Measurements from ENCODE around the gene GTF2A1L.
A peak's percentile ranks its signal among the peaks of the same experiment; 100 is the strongest.
"Not testable (repeated sequence)": the region's sequence is repeated elsewhere in the genome, so short reads cannot be mapped to it uniquely, and the experiment has no call there.

GTF2A1L gene, protein sequence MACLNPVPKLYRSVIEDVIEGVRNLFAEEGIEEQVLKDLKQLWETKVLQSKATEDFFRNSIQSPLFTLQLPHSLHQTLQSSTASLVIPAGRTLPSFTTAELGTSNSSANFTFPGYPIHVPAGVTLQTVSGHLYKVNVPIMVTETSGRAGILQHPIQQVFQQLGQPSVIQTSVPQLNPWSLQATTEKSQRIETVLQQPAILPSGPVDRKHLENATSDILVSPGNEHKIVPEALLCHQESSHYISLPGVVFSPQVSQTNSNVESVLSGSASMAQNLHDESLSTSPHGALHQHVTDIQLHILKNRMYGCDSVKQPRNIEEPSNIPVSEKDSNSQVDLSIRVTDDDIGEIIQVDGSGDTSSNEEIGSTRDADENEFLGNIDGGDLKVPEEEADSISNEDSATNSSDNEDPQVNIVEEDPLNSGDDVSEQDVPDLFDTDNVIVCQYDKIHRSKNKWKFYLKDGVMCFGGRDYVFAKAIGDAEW

GRCh38 chr2:48617618-48618017 lies at the start of gene GTF2A1L:
GTF2A1L (plus strand) TSS chr2:48617856; CDS start chr2:48617875, 19 bp downstream.
- no peak for DNase-seq (ENCODE audit: low read depth)

GRCh38 chr2:48568547-48568946 lies 49.1 kb upstream of the GTF2A1L start:
- no peak for DNase-seq (ENCODE audit: low read depth)

GRCh38 chr2:48569433-48569832 lies 48.2 kb upstream of the GTF2A1L start:
- no peak for DNase-seq (ENCODE audit: low read depth)

DNA sequence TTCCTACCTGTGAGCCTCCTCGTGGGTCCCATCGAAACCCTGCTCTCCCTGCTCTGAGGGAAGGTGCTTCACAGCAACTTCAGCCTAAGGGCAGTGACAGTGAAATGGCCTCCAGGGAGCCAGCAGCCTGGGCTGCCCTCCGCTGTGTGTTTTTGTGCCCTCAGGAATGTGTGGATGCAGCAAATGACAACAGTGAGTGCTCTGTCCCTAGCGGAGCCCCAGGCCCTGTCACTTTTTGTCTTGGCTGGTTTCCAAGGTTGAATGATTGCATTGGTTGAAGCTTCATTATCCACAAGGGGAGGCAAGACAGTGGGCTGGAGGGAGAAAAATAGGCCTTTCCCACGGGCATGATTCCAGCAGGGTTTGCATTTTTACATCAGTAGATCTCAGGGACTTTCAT lies 44.8 kb upstream of the GTF2A1L start:
- DNase-seq (ENCODE audit: low read depth): no peak

GRCh38 chr2:48574353-48575287 lies 43.0 kb upstream of the GTF2A1L start:
- DNase-seq (ENCODE audit: low read depth): no peak

DNA sequence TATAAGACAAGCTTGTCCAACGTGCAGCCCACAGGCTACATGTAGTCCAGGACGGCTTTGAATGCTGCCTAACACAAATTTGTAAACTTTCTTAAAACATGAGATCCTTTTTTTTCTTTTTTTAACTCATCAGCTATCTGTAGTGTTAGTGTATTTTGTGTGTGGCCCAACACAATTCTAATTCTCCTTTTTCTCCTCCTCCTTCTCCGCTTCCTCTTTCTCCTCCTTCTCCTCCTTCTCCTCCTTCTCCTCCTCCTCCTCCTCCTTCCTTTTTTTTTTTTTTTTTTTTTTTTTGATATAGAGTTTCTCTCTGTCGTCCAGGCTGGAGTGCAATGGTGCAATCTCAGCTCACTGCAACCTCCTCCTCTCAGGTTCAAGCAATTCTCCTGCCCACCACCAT lies 39.3 kb upstream of the GTF2A1L start:
- DNase-seq (ENCODE audit: low read depth): no peak

- no peak for DNase-seq (ENCODE audit: low read depth)
These were observed 33.7 kb upstream of the GTF2A1L start for GRCh38 chr2:48583961-48584360.

- DNase-seq (ENCODE audit: low read depth): no peak
These were observed 33.1 kb upstream of the GTF2A1L start for GRCh38 chr2:48584551-48584950.

DNA sequence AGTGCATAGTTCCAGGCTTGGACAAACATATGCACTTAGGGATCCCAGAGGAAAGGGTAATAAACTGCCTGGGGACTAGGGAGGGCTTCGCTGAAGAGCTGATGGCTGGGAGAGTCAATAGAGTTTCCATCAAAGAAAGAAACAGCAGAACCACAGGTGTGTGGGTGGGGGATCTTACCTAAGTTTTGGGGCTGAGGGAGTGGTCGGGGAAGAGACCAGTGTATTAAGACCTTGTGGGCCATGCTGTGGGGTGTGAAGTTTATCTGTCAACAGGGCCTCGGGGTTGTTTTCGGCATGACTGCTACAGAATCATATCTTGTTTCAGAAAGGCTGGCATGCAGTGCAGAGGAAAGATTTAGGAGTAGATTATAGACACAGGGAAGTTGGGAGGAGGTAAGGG lies 31.2 kb upstream of the GTF2A1L start:
- no peak for DNase-seq (ENCODE audit: low read depth)

- no peak for DNase-seq (ENCODE audit: low read depth)
These were observed 30.1 kb upstream of the GTF2A1L start for GRCh38 chr2:48587560-48587959.

DNA sequence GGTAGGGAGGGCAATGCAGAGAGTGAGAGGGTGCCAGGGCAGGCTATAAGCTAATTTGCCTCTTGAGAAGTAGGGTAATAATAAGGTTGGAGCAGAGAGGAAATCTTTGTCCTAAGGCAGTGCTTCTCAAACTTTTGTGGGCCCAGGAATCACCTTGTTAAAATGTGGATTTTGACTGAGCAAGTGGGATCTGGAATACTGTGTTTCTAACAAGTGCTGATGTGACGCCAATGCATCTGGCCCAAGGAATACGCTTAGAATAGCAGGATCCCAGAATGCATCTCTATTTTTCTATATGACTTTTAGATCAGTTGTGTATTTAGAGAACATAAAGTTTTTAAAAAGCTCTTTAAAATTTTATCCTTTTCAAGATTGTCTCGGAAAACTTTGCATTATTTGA lies 29.7 kb upstream of the GTF2A1L start:
- DNase-seq (ENCODE audit: low read depth): no peak

DNA sequence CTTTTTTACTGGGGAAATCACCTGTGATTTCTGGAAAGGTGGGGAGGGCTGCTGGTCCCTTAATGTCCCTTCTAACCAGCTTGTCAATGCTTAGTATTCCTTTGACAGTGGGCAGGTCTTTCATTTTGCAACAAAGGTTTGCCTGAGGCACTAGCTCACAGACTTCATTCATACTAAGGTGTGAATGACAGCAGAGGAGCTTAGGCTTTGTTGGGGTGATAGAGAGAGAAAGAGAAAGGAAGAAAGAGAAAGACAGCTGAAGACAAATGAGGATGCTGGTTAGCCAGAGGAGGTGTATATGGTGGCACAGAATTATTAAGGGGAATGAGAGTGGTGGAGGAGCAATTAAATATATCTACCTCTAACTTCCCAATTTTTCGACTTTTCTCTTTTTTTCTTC lies 28.9 kb upstream of the GTF2A1L start:
- no peak for DNase-seq (ENCODE audit: low read depth)

GRCh38 chr2:48589170-48589767 lies 28.4 kb upstream of the GTF2A1L start:
- peak; percentile 58 for DNase-seq (ENCODE audit: low read depth)

DNA sequence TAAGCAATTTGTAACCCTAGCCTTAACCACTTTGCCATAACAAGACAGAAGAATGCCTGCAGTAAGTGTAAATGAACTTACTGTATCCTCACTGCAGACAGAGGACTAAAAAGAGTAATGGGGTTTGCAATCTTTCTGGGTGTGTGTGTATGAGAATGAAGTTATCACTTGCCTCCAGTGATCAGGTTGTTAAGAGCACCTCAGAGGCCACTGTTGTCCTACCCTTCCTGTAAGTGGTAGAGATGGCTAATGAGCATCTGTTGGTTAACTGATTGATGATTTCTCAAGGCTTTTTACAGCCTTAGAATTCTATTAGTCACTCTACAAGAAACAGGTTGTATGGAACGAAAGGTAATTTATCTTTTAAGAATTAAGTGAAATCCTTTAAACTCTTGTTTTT lies 27.6 kb upstream of the GTF2A1L start:
- no peak for DNase-seq (ENCODE audit: low read depth)

- DNase-seq (ENCODE audit: low read depth): no peak
These were observed 25.6 kb upstream of the GTF2A1L start for GRCh38 chr2:48592067-48592466.

GRCh38 chr2:48596751-48597150 lies 20.9 kb upstream of the GTF2A1L start:
- DNase-seq (ENCODE audit: low read depth): not testable (repeated sequence)

- DNase-seq (ENCODE audit: low read depth): no peak
These were observed 20.2 kb upstream of the GTF2A1L start for GRCh38 chr2:48597492-48597891.

DNA sequence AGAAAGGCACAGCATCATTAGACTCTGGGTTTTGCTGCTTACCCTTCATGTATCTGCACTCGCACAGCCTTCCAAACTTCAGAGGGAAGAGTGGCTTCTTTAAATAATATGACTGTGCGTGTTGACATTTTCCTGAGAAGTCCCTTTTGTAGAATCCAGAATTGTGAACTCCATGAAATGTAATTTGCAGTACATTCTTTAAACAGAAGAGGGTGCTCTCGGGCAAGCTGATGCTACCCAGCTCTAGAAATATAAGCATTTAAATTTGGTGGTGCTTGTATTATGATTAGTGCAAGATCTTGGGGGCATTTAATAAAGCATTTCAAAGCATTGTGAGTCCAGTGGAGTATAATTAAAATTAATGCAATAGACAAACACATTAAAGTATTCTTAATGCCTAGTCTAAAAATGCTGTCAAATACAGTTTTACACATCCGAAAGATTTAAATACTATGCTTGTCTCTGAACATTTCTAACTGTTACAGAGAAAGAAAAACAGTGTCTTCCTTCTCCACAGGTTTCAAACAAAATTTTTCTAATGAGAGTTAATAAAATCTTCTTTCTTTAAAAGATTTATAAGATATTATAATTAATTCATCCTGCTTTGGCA lies 17.3 kb upstream of the GTF2A1L start:
- peak; percentile 58 for DNase-seq (ENCODE audit: low read depth)

- peak; percentile 50 for DNase-seq (ENCODE audit: low read depth)
These were observed 16.7 kb upstream of the GTF2A1L start for GRCh38 chr2:48600917-48601316.

DNA sequence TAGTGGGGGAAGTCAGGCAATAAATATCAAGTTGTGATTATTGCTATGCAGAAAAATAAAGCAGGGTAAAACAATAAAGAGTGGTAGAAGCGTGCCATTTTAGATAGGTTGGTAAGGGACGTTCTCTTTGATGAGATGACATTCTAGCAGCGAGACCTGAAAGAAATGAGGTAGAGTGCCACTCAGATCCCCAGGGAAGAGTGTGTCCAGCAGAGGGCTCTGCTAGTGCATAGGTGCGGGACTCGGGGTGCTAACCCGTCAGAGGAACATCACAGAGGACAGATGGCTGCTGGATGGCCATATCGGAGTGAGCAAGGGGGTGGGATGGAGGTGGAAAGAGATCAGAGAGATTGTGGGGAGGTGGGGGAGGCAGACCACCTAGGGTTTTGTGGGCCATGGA lies 16.3 kb upstream of the GTF2A1L start:
- peak; percentile 35 for DNase-seq (ENCODE audit: low read depth)

- DNase-seq (ENCODE audit: low read depth): no peak
These were observed 12.0 kb upstream of the GTF2A1L start for GRCh38 chr2:48605482-48606175.
